Prostate gland (tissue), 2 donors: ENCODE results near the gene SERTAD1. TPM values are rescaled to one million over a fixed set of nuclear protein-coding genes. Genes with fewer than 3 reads are reported as not detected.

Experiments
- DNase-seq: peaks from one replicate; pipeline ENCODE4 v3.0.0-alpha.2; 2019; ENCODE audit warnings: low spot score
- H3K27ac ChIP-seq, 2 donors: fragments of 200-600 bp; sonication (generic); 2 replicates each; pipeline ENCODE4 v1.5.1; 2017 to 2019
- H3K27me3 ChIP-seq: fragments of 200-600 bp; sonication (generic); replicated peaks from 2 replicates; pipeline ENCODE4 v1.5.1; 2019; ENCODE audit not compliant: insufficient read depth
- H3K36me3 ChIP-seq, 2 donors: fragments of 200-600 bp; sonication (generic); 1 replicate in 1 of 2; 2 replicates in 1 of 2; pipeline versions ENCODE4 v1.5.1 to v1.8.1; 2017 to 2019
- H3K4me1 ChIP-seq: fragments of 200-600 bp; sonication (generic); replicated peaks from 2 replicates; pipeline ENCODE4 v1.5.1; 2019
- H3K4me3 ChIP-seq, 2 donors: fragments of 200-600 bp; sonication (generic); 2 replicates each; pipeline ENCODE4 v1.5.1; 2017 to 2019
- H3K9me3 ChIP-seq: fragments of 200-600 bp; sonication (generic); 2 replicates; pipeline ENCODE4 v1.5.1; 2017
- POLR2A ChIP-seq: fragments of 450-650 bp; IDR thresholded peaks from one replicate; pipeline ENCODE4 v1.6.1; 2016; ENCODE audit warnings: antibody characterized with exemption, mild to moderate bottlenecking
- POLR2AphosphoS5 ChIP-seq: sonication (generic); formaldehyde crosslinking; IDR thresholded peaks from one replicate; pipeline ENCODE4 v1.6.1; 2017; ENCODE audit warnings: antibody characterized with exemption
- WGBS: methylation state at CpG from one replicate; pipeline ENCODE4 v1.1.5; 2018; 5-methylcytosine and 5-hydroxymethylcytosine counted together
- intact Hi-C: fragments of 100-400 bp; cut with DNase I; formaldehyde crosslinking; loops from one replicate; pipeline ENCODE4 v1.14.2; 2022
- total RNA-seq, 2 donors: library from RNA; depleted of rRNA; stranded (reverse); fragments of >200 nt; gene quantifications; one replicate each; pipeline ENCODE4 v1.1.0, GENCODE V29; 2016
- TF ChIP-seq, protein P1 (sequence below), 4 experiments: fragments of 200-600 bp in 2 of 4; fragments of 450-650 bp in 2 of 4; sonication (generic) in 2 of 4; IDR thresholded peaks; 1 replicate in 3 of 4; 2 replicates in 1 of 4; pipeline ENCODE4 v1.5.1; 2016 to 2019; ENCODE audit warnings: antibody characterized with exemption in 4 of 4, mild to moderate bottlenecking in 2 of 4, moderate library complexity in 2 of 4

Gene SERTAD1
- total RNA-seq, 2 donors from 2014 or later, result 15.9 to 19.5 TPM

DNA sequence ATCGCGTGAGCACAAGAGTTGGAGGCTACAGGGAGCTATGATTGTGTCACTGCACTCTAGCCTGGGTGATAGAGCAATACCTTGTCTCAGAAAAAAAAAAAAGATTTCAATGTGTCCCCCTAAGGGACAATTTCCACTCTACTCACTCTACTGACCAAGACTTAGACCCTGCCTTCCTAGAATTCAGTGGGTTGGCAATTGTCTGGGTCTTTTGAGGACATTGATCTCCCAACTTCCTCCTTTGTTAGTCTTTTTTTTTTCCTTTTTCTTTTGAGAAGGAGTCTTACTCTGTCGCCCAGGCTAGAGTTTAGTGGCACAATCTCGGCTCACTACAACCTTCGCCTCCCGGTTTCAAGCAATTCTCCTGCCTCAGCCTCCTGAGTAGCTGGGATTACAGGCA, 43.2 kb upstream of the SERTAD1 start:
- TF ChIP-seq POLR2AphosphoS5 (no peak), POLR2A (no peak)
- TF ChIP-seq, protein P1, sequence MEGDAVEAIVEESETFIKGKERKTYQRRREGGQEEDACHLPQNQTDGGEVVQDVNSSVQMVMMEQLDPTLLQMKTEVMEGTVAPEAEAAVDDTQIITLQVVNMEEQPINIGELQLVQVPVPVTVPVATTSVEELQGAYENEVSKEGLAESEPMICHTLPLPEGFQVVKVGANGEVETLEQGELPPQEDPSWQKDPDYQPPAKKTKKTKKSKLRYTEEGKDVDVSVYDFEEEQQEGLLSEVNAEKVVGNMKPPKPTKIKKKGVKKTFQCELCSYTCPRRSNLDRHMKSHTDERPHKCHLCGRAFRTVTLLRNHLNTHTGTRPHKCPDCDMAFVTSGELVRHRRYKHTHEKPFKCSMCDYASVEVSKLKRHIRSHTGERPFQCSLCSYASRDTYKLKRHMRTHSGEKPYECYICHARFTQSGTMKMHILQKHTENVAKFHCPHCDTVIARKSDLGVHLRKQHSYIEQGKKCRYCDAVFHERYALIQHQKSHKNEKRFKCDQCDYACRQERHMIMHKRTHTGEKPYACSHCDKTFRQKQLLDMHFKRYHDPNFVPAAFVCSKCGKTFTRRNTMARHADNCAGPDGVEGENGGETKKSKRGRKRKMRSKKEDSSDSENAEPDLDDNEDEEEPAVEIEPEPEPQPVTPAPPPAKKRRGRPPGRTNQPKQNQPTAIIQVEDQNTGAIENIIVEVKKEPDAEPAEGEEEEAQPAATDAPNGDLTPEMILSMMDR (IDR thresholded peaks at IDR 0.05), result no peak
- Histone ChIP-seq H3K4me1 (peaks cover 6% of the 10 kb centered on the region), H3K9me3 (no peaks in the 10 kb centered on the region), H3K27ac (no peak overlapping the region), H3K4me3 (no peak overlapping the region), H3K27me3 (no peaks in the 10 kb centered on the region), H3K36me3 (no peaks in the 10 kb centered on the region)
- 97% methylated on average over 6 of the region's 6 CpGs for WGBS
- DNase-seq, result no peak
- intact Hi-C loops, result loop anchor here (5.0 to 10.0 kb wide), 4 partner anchors 56 to 166 kb away; partner anchors contain the start of genes LTBP4 and SHKBP1

DNA sequence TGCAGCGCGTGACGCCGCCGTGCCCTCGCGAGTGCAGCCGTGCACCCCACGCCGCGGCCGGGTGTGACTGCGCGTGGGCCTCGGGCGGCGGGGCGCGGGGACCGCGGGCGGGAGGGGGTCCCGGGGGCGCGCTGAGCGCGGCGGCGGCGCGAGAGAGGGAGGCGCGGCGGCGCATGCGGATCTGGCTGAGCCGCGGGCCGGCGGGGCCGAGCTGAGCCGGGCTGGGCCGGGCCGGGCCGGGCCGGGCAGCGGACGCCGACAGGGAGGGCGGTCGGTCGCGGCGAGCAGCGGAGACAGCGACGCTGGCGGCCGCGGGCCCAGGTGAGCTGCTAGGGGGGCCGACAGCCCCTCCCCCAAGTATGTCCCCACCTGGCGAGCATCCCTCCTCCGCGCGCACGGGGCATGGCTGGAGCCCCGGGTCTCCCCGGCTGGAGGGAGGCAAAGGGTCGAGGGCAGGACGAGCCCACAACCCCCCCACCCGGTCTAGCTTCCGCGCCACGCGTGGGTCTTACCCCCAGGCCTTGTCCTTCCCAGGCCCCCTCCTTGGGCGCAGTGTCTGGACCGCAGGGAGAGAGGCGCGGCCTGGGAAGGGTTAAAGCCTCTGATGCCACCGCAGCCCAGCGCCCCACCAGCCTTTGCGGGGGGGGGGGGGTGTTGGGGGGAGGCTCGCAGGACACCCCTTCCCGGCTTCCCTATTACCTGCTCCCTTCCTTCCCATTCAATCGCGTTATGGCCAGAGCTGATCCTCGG, 41.4 kb upstream of the SERTAD1 start, which contains the start of gene SPTBN4:
Gene SPTBN4 (plus strand): TSS at position 17 of the 750 bp plus-strand sequence. CDS start 5,621 bp downstream, outside the sequence.
- no peak for TF ChIP-seq POLR2A
- TF ChIP-seq, protein P1 (IDR thresholded peaks at IDR 0.05), result no peak
- no peak for TF ChIP-seq POLR2AphosphoS5
- intact Hi-C loops, result loop anchor here (5.0 to 10.0 kb wide), 4 partner anchors 58 to 168 kb away; partner anchors contain the start of genes LTBP4 and SHKBP1
- Histone ChIP-seq H3K36me3 (no peaks in the 10 kb centered on the region), H3K27ac (peak within 1 kb of the TSS; percentile 81 to 96), H3K9me3 (no peaks in the 10 kb centered on the region), H3K4me1 (peaks cover 6% of the 10 kb centered on the region), H3K4me3 (peak within 1 kb of the TSS; percentile 29 to 69), H3K27me3 (no peaks in the 10 kb centered on the region)
- 6% methylated on average over 55 of the region's 87 CpGs for WGBS
- no peak for DNase-seq

DNA sequence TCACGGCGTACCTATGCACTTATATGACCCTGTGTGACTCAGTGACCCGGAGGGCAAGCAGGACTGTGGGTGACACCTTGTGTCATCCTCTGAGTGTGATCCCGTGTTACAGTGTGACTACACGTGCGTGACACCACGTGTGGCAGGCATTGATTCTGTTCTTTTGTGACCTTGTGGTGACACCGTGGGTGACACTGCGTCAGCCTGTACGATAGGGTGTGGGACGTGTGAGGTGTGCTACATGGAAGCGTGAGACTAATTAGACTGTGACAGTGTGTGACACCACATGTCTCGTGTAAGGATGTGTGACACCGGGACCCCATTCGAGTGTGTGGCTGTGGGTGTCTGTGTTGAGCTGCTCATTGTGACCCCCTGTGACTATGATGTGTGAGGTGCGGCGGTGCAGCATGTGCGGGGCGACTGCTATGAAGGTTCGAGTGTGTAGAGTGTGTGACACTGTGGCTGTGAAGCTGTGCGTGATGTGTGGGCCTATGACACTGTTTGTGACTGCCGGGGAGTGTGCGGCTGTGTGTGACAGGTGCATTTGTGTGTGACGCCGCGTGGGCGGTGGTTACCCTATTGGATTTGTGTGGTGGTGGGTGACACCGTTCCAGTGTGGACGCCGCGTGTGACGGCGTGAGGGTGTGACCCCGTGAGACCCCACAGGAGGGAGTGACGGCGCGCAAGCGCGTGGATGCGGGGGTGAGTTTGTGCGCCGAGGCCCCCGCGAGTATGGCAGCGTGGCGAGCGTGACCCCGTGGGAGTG, 40.6 kb upstream of the SERTAD1 start:
- peak overlapping the region; percentile 81 to 96 for H3K27ac ChIP-seq
- TF ChIP-seq POLR2A, result no peak
- H3K27me3 ChIP-seq, result no peaks in the 10 kb centered on the region
- no peaks in the 10 kb centered on the region for H3K36me3 ChIP-seq
- 8% methylated on average over 47 of the region's 48 CpGs for WGBS
- intact Hi-C loops, result loop anchor here (5.0 to 10.0 kb wide), 4 partner anchors 58 to 168 kb away; partner anchors contain the start of genes LTBP4 and SHKBP1
- no peak for DNase-seq
- H3K9me3 ChIP-seq, result no peaks in the 10 kb centered on the region
- H3K4me1 ChIP-seq, result peaks cover 11% of the 10 kb centered on the region
- peak overlapping the region; percentile 29 to 69 for H3K4me3 ChIP-seq

DNA sequence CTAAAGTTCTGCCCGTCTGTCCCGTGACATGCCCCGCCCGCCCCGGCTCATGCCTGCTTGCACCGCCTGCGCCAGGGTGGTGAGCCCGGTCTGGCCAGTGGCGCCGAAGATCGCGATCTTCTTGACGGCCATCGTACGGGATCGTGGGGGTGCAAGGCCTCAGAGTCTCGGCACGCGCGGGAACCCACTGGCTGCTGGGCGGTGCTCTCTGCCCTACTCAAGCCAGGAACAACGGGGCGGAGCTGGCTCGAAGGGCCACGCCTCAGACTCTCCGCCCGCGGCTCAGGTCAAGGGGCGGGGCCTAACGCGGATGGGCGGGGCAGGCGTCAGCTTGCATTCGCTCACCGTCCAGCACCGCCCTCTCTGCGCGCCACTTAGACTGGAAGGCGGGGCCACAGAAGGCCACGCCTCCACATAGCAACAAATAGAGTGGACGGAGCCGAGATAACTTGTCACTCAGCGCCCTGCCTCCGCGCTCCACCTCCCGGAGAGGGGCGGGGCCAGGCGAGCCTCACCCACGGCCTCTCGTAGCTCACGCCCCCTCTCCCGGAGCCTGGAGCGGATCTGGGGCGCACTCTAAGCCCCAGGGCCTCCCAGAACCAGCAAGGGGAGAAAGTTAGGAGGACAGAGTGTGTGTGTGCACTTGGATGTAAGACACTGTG, 39.9 kb upstream of the SERTAD1 start, which contains the start of gene BLVRB:
Gene BLVRB (minus strand): TSS at position 189 of the 662 bp plus-strand sequence. CDS start 57 bp downstream, at position 132.
- peak; percentile 100 for DNase-seq
- Histone ChIP-seq H3K9me3 (no peaks in the 10 kb centered on the region), H3K4me1 (peaks cover 11% of the 10 kb centered on the region), H3K36me3 (no peaks in the 10 kb centered on the region), H3K27me3 (no peaks in the 10 kb centered on the region), H3K27ac (peak within 1 kb of the TSS; percentile 96 to 97), H3K4me3 (peak within 1 kb of the TSS; percentile 69 to 71)
- intact Hi-C loops, result loop anchor here (2.0 to 10.0 kb wide), 6 partner anchors 21 to 169 kb away; partner anchors contain the start of genes LTBP4, SERTAD1, SERTAD3 and SHKBP1
- WGBS, result under 1% methylated on average over 46 of the region's 54 CpGs
- TF ChIP-seq, protein P1 (IDR thresholded peaks at IDR 0.05), result peak in 1 of 4 experiments; percentile 6
- TF ChIP-seq POLR2AphosphoS5 (peak; percentile 98), POLR2A (peak; percentile 98)
